ENCODE data around the gene PLLP. TPM values are rescaled to one million over a fixed set of nuclear protein-coding genes. Genes with fewer than 3 reads are reported as not detected.
A peak's percentile ranks its signal among the peaks of the same experiment; 100 is the strongest.
"Not testable (repeated sequence)": the region's sequence is repeated elsewhere in the genome, so short reads cannot be mapped to it uniquely, and the experiment has no call there.

PLLP gene
- polyA plus RNA-seq, 4 donors: 18.6 to 33.5 (median 21.6) TPM

DNA sequence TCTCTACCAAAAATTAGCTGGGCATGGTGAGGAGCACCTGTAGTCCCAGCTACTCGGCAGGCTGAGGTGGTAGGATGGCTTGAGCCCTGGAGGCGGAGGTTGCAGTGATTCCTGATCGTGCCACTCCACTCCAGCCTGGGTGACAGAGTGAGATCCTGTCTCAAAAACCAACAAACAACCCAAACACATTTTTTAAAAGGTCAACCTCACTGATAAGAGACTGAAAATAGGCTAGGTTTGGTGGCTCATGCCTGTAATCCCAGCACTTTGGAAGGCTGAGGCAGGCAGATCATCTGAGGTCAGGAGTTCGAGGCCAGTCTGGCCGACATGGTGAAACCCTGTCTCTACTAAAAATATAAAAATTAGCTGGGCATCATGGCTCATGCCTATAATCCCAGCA is 8.5 kb downstream of the PLLP start:
- DNase-seq (ENCODE audit: low read depth in 4 of 4, low spot score in 2 of 4): not testable (repeated sequence)

DNA sequence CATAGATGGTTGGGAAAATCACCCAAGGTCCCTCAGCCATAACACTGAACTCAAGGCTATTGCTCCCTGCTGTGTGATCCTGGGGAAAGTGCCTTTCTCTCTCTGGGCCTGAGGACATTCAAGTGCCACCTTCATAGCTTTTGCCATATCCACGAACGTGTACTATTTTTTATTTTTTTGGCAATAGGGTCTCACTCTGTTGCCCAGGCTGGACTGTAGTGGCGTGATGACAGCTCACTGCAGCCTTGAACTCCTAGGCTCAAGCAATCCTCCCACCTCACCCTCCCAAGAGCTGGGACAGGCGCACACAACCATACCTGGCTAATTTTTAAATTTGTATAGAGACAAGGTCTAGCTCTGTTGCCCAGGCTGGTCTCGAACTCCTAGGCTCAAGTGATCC is 10.6 kb downstream of the PLLP start:
- DNase-seq (ENCODE audit: low read depth in 4 of 4, low spot score in 2 of 4): no peak

DNA sequence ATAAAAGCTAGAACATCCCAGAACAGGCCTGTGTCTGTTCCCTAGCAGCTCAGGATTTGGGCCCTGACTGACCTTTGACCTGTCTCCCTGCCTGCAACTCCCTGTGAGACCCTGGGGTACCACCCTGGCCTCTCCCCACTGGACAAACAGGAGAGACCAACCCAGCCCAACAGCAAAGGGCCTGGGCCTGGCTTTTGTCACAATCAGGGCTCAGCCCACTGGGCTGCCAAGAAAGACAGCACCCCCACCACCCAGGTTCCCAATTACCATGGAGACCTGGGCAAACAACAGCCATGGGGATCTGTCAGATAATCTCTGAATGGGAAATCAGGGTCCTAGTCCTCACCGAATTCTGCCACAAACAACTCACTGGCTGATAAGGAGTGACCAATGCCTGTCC is 11.1 kb downstream of the PLLP start:
- no peak for DNase-seq (ENCODE audit: low read depth in 4 of 4, low spot score in 2 of 4)

DNA sequence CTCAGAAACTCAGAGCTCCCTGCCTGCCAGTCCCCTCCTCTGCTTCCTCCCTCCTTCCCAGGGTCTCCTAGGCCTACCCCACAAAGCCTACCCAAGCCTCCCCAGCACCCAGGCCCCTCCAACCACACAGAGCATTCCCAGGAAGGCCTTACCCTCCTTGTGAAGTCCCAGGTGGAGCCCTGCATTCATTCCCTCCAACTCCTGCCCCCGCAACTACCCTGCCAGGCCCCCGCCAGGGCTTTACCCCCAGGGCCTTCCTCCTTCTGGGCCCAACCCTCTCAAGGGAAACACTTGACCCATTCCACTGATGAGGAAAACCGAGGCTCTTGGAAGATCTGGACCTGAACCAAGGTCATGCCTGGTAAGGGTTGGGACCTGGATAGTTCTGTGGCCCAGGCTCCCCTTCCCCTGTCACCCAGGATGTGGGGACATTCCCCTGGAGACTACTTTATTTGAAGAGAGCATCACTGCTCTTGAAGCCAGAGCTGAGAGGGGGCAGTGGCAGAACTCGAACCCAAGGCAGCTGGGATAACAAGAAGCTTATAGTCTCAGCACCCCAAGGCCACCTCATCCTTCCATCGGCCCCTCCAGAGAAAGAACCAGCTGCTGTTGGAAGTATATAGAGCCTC is 12.5 kb downstream of the PLLP start:
- DNase-seq (ENCODE audit: low read depth in 4 of 4, low spot score in 2 of 4): no peak

- DNase-seq (ENCODE audit: low read depth in 4 of 4, low spot score in 2 of 4): no peak
Observed at GRCh38 chr16:57271063-57271345, 13.5 kb downstream of the PLLP start.

GRCh38 chr16:57270221-57271062 is 14.0 kb downstream of the PLLP start:
- no peak for DNase-seq (ENCODE audit: low read depth in 4 of 4, low spot score in 2 of 4)

- DNase-seq (ENCODE audit: low read depth in 4 of 4, low spot score in 2 of 4): no peak
Observed at GRCh38 chr16:57268804-57269800, 15.4 kb downstream of the PLLP start.

GRCh38 chr16:57267343-57267742 is 17.1 kb downstream of the PLLP start:
- DNase-seq (ENCODE audit: low read depth in 4 of 4, low spot score in 2 of 4): not testable (repeated sequence)

DNA sequence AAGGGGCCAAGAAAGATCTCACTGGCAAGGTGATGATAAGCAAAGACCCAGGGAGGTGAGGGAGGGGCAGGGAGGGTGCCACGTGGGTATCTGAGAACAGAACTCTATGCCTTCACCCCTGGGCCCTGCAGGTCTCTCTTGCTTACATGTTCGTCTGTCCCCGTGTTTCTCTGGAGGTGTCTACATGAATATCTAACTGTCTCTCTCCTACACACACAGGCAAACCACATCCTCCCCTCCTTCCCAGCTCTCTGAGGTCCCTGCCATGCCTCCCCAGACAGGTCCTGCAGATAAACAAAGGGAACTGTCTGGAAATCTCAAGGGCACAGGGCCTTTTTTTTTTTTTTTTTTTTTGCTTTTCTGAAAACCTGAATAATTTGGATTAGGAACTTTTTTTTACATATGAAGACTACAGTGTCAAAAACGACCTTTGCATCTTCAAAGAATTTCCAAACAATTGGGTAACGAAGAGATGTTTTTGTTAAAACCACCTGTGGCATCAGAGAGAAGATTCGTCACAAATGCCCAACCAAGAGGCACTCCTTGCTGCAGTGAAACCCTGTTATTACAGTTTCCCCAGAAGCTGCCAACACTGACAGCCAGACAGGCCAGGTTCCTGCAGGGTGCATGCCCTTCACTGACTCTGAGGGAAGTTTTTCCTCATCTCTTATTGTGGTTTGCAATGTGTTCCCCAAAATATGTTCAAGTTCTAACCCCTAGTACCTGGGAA is 17.8 kb downstream of the PLLP start:
- no peak for DNase-seq (ENCODE audit: low read depth in 4 of 4, low spot score in 2 of 4)

DNA sequence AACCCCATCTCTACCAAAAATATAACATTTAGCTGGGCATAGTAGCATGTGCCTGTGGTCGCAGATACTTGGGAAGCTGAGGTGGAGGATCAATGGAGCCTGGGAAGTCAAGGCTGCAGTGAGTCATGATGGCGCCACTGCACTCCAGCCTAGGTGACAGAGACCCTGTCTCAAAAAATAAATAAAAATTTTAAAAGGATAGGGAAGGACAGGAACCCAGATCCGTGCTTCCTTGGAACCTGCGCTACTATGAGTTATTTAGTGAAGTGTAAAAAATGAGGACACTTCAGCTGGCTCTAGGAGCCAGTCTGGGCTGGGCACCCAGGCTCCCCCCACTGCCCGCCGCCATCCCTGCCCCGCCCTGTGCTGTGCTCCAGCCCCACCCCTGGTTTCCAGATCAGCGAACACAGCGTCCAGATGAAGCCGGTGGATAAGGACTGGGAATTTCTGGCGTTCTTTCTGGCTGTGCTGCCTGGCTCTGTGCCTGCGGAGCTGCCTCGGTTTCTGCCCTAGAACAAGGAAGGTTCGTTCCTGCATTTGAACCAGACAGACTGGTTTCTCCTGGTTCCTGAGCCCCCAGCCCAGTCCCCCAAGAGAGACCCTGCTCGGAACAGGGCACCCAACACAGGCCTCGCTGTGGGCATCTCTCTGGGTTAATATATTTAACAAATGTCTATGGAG is 18.5 kb downstream of the PLLP start:
- peak in 1 of 4 donors; percentile 50 for DNase-seq (ENCODE audit: low read depth in 4 of 4, low spot score in 2 of 4)

DNA sequence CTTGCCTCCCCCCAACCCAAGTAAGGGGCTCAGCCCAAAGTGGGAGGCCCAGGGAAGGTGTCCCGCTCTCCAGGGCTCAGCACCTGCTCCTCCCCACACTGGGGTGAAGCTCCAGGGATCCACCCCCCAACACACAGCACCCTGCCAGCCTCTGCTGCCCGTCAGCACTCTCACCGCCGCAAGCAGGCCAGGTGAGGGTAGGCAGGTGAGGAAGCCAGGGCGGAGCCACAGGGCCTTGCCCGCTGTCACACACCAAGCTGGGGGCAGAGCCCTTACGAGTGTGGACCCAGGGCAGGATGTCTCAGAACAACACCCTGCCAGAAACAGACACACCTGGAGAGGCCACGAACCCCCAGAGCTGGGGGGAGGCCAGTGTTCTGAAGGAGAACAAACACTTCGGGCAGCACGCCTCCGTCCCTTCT is 19.5 kb downstream of the PLLP start:
- DNase-seq (ENCODE audit: low read depth in 4 of 4, low spot score in 2 of 4): no peak

- no peak for DNase-seq (ENCODE audit: low read depth in 4 of 4, low spot score in 2 of 4)
Observed at GRCh38 chr16:57264381-57264780, 20.1 kb downstream of the PLLP start.

- no peak for DNase-seq (ENCODE audit: low read depth in 4 of 4, low spot score in 2 of 4)
Observed at GRCh38 chr16:57263541-57264351, 20.7 kb downstream of the PLLP start.

GRCh38 chr16:57262841-57263540 is 21.5 kb downstream of the PLLP start:
- DNase-seq (ENCODE audit: low read depth in 4 of 4, low spot score in 2 of 4): no peak

DNA sequence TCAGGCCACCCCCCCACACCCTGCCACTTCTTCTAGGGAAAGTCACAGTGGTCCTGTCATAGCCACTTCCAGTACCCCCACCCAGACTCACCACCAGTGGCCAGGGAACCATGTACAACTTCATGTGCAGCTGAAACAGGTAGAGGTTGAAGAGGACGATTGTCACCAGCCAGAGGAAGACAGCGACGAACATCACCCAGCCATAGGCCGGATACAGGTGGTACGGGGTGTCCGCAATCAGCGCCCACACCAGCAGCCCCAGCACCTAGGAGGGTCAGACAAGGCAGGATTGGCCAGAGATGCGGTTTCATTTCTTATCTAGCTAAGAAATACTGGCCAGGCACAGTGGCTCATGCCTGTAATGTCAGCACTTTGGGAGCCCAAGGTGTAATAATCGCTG is 22.7 kb downstream of the PLLP start:
- DNase-seq (ENCODE audit: low read depth in 4 of 4, low spot score in 2 of 4): no peak

GRCh38 chr16:57260294-57260929 is 24.1 kb downstream of the PLLP start:
- no peak for DNase-seq (ENCODE audit: low read depth in 4 of 4, low spot score in 2 of 4)

GRCh38 chr16:57258910-57259475 is 25.5 kb downstream of the PLLP start:
- DNase-seq (ENCODE audit: low read depth in 4 of 4, low spot score in 2 of 4): no peak

Data from left renal cortex interstitium (tissue), 4 donors.